HuH-7.5 (cell line): ENCODE measurements around the gene THEM4.

Experiments used
- DNase-seq: peaks from one replicate; pipeline ENCODE4 v3.0.0; 2011; ENCODE audit warnings: low spot score

Gene THEM4

DNA sequence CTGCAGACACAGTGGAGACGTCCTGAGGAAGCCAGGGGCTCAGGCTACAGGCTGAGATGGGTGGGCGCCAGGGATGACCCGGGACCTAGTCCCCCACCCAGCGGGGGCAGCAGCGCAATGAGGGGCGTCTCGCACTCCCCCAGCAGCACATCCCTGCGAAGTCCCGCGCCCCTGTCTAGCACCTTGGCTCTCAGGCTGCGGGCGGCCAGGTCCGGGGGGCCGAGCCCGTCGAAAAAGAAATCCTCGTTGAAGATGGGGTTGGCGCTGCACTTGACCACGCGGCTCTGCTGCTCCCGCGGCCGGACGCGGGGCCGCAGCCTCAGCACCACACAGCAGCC is 71.5 kb downstream of the THEM4 start:
- DNase-seq = no peak

DNA sequence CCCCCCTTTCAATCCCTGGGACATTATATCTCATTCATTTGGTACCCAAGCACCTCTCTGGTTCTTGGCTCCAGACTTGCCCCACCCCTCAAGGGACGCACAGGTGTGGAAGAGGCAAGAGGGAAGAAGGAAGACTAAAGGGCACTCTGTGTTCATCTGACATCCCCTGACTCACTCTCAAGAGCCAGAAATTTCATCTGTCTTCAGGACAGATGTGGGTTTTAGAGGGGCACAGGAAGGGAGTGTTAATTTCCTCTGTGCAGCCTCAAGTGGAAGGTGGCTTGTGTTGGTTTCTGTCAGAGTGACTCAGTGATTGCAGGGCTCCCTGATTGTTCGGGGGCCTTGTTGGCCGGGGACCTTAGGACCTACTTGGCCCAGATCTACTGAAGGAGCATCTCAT is 72.1 kb downstream of the THEM4 start:
- DNase-seq = no peak

DNA sequence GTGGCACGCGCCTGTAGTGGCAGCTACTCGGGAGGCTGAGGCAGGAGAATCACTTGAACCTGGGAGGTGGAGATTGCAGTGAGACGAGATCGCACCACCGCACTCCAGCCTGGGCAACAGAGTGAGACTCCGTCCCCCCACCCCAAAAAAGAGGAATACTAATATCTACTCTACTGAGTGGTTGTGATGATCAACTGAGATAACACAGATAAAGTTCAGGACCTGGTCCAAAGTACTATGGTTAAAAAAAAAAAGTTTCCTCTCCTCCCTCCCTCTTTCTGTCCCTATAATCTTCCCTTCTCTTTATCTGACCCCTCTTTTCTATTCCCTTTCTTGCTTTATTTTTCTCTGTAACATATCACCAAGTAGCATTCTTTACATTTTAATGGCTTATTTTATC is 73.7 kb downstream of the THEM4 start:
- DNase-seq = no peak

DNA sequence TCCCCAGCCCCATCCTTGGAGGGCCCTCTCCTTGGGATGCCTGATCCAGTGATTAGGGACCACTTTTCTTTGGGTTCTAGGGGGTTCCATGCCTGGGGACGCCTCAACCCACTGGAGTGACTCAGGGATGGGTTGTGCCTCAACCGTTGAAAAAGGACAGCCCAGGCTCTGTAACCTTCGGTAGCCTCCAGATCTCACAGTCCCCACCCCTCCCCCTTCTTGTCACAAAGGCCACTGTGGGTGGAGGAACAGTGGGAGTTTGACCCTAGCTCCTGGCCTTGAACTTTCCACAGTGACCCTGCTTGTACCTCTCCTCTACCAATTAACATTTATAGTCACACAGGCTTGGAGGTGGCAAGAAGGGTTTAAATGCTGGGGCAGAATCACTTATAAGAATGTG is 75.1 kb downstream of the THEM4 start:
- no peak for DNase-seq

DNA sequence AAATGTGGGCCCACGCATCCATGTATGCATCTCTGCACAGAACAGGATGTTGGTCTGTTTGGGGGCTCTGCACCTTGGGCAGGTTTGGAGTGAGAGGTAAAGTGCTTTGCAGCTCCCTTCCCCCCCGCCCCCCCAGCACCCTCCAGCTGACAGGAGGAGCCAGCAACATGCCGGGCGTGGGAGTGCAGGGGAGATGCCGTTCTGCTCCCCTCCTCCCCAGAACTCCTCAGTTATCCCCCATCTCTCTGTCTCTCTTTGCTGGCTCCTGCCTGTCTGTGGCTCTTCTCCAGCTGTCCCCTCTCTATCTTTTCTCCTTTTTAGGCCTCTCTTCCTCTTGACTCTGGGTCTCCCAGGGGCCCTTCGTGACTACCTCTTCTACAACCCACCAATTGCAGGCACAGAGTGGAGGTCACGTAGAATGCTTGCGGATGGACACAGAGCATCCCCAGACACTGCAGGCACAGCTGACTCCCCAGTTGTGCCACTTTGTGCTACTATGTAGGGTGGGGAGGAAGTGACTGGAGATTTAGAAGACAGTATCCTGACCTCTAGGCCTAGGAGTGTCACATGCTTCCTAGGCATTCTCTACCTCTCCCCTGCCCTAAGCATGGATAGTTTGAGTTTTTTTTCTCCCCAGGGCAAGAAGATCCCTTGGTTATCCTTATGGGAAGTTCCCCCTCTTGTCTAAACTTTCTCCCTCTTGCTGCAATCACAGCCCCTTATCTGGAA is 76.0 kb downstream of the THEM4 start:
- DNase-seq = no peak

DNA sequence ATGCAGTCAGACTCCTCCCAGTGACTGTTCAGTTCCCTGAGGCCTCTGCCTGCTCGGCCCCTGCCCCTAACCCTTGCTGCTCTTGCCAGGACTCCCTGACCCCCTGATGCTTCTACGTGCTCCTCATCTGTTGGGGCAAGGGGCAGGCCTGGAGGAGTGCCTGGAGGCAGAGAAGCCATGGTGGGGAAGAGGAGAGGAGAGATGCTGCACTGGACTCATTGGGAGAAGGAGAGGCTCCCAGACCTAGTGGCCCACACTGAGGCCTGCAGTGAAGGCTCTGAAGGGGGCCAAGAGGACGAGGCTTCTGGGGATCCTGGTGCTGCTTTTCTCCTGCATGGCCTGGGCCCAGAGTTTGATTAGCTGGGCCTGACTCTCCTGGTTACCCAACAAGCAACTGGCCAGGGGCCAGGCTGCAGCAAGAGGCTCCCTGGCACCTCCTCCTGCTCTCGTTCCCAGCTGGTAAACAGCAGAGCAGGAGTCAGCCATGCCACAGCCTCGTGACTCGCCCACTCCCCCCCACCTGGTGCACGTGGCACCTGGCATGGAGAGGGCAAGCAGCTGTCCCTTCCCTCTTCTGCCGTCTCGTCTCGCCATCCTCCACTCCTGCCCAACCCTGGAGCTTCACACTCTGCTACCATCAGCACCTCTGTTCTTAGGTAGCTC is 76.9 kb downstream of the THEM4 start:
- DNase-seq = no peak

DNA sequence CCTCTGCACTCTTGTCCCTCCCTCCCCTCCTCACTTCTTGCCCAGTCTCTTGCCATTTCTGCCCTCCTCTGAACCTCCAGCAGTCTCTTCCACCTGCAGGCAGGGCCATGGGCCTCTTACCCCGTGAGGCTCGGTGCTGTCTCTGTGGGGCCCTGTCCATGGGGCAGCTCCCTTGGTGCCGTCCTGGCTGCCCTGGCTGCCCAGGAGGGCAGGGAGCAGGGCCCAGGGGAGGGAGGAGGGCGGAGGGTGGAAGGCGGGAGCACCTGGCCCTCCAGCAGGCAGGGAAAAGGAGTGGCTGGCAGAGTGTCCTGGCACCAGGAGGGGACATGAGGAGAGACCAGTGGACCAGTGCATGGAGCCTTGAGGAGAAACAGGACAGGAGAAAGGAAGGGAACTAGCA is 77.7 kb downstream of the THEM4 start, which contains the start of gene RORC:
TSS of gene RORC (minus strand) at position 198 of the 400 bp plus-strand sequence. CDS start at position 160, 38 bp downstream.
- DNase-seq = no peak

DNA sequence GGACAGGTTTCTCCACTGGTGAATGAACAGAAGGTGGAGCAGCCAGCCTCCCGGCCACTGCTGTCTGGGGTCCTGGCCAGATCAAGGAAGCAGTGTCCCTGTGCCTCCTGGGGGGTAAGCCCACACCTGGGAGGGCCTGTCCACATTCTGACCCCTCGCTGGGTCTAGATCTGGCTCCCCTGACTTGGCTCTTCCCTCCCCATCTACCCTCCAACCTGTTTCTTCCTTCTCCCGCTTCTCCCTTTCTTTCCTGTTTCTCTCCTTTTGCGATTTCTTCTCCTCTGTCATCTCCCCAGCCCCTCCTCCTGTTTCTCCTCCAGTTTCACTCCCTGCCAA is 78.1 kb downstream of the THEM4 start:
- DNase-seq = no peak

DNA sequence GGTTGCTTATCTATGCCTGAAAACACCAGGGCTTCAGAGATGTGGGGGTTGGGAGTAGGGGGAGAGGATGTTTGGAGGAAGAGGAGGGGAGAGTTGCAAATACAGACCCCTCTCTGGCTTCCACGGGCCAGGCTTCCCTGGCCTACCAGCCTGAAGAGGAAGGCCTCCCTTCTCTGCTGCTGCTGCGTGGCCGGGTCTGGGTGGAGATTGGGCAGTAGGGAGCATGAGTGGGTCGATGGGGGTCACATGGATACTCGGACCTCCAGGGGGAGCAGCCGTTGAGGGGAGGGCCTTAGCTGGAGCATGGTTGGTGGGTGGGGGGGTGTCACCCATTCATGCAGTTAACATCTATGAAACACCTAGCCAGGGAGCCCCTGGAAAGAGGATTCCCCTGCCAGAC is 79.3 kb downstream of the THEM4 start:
- DNase-seq = no peak

DNA sequence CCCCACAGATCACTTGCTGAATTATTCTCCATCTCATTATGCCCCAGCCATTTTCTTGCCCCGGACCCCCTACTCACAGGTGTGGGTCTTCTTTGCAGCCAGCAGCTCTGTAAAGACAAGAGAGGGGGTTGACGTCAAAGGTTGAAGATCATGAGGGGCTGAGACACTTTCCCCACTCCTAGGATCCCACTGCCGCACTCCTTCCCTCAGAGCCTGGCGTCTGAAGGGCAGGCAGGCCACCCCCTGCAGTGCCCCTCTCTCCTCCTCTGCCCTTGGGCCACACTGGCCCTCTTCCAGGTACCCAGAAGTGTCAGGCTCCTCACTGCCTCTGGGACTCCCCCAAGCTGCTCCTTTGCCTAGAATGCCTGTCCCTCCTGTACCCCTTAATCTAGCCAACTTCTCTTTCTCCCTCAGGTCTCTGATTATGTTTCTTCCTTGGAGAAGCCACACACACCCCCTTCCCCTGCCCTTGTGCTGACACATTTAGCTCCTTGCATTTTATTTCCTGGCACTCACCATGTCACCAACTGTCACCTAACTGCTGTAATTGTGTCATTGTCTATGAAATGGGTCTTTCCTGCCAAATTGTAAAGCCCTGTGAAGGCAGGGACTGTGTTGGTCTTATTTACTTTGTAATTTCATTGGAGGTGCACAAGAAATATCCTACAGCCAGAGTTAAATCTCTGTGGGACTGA is 79.8 kb downstream of the THEM4 start:
- no peak for DNase-seq

DNA sequence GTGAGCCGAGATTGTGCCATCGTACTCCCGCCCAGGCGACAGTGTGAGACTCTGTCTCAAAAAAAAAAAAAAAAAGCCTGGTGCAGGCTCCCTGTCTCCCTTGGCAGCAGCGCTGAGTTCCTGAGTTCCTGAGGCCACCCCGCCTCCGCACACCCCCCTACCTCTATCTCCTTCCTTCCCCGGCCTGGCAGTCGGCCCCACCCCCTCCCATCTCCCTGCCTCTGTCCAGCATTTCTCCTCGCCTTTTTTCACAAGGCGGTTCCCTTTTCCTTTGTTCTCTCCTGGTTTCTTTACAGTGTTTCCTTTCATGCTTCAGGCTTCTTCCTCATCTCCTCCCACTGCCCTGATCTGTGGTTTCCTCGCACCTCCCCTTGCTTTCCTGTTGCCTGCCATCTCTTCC is 80.4 kb downstream of the THEM4 start:
- no peak for DNase-seq

DNA sequence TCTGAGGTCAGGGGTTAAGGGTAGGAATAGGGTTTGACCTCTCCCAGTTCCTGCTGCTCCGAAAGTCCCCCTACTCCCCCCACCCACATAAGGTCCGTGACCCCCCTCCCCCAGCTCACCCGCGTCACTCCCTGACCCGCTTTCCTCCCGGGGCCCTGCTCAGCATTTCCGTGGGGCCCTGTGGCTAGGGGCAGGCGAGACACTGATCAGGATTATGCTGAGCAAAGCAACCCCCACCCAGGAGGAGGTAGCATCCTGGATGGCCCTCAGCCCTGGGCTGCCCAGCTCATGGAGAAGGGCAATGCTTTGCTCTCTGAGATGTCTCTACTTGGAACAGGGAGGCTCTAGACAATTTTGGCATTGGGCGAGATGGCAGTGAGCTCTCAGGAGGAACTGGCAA is 81.5 kb downstream of the THEM4 start:
- DNase-seq = no peak

DNA sequence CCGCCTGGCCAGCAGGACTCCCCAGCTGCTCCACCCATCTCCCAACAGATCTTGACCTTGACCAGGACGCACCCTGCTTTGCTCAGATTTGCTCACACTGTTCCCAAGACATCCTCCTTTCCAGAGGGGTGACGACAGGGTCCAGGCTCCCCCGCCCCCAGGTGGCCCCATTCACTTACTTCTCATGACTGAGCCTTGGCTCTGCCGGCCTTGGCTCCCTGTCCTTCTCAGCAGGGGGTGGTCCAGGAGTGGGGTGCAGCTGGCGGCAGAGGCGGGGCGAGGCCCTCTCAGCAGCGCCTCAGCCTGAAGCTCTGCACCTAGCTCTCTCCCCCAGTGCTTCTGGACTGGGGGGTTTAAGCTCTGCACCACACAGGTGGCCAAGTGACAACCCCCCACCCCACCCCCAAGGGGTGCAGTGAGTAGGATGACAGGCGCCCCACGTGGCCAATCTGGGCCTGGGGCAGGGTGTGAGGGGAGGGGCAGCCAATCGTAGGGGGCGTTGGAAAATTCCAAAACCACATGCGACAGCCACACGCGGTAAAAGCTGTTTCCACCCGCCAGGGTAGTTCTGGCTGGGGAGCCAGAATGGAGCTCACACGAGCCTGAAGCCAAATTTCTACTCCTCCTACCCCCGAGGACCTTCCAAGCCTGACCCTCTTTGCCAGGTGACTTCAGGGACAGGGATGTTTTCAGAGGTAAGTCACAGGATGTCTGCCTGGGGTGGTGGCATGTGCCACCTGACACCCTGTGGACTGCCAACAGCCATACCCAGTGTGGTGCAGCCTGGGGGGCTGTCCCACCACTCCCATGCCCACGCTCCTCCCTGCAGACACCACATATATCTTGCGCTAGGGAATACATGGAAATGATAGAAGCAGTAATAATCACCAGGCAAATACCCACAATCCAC is 83.3 kb downstream of the THEM4 start:
- DNase-seq = no peak

DNA sequence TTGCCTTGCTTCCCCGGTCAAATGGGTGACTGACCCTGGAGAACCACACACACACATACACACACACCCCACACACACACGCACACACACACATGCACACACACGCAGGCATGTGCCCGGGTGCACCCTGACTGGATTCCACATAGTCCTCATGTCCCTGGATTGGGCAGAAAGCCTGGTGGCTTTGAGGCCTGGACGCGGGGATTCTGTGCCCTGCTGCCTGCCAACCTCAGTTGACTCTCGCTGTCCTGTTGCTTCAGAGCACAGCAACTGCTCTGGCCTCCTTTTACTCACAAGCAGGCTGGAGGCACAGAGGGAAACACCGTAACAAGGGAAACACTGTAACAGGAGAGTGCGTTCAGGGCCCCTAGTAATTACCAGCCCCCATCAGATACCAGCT is 84.1 kb downstream of the THEM4 start:
- DNase-seq = no peak
